ENCODE results near the gene APOA1.

DNA sequence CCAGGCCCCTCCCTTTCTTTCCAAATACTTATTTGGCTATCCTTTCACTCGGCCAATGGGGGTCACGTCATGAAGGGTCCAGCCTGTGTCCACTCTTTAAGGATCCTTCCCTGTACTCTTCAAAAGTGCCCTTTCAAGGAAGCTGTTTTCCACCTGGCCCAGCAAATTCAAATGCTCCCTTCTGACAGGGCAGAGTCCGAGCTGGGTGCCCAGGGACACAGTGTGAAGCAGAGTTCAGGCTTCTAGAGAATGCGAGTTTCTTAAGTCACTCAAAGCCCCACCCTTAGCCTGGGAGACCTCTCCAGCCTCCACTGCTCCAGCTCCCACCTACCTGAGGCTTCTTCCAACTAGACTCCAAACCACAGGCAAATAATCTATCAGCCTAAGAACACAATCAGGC lies 5.5 kb upstream of the APOA1 start:
- TF ChIP-seq POLR2A (IDR thresholded peaks at IDR 0.05) (no peak), EP300 (IDR thresholded peaks at IDR 0.05) (no peak)
- TF ChIP-seq, protein P1, sequence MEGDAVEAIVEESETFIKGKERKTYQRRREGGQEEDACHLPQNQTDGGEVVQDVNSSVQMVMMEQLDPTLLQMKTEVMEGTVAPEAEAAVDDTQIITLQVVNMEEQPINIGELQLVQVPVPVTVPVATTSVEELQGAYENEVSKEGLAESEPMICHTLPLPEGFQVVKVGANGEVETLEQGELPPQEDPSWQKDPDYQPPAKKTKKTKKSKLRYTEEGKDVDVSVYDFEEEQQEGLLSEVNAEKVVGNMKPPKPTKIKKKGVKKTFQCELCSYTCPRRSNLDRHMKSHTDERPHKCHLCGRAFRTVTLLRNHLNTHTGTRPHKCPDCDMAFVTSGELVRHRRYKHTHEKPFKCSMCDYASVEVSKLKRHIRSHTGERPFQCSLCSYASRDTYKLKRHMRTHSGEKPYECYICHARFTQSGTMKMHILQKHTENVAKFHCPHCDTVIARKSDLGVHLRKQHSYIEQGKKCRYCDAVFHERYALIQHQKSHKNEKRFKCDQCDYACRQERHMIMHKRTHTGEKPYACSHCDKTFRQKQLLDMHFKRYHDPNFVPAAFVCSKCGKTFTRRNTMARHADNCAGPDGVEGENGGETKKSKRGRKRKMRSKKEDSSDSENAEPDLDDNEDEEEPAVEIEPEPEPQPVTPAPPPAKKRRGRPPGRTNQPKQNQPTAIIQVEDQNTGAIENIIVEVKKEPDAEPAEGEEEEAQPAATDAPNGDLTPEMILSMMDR (IDR thresholded peaks at IDR 0.05), result no peak
